Upper lobe of right lung (tissue), 1 donor: ENCODE data around the gene HES2. TPM values are rescaled to one million over a fixed set of nuclear protein-coding genes. Genes with fewer than 3 reads are reported as not detected.
"Not testable (repeated sequence)": the region's sequence is repeated elsewhere in the genome, so short reads cannot be mapped to it uniquely, and the experiment has no call there.

ENCODE experiments used
- ATAC-seq: fragments of 200-7000 bp; cut with Tn5 transposase; one replicate; pipeline ENCODE4 v1.9.1; 2020; ENCODE audit warnings: mild to moderate bottlenecking, moderate library complexity
- DNase-seq: peaks from one replicate; pipeline ENCODE4 v3.0.0-alpha.2; 2020
- H3K27ac ChIP-seq: fragments of 200-600 bp; one replicate; pipeline ENCODE4 v1.8.0; 2022
- H3K27me3 ChIP-seq: fragments of 200-600 bp; one replicate; pipeline ENCODE4 v1.8.0; 2022; ENCODE audit warnings: mild to moderate bottlenecking
- H3K36me3 ChIP-seq: fragments of 200-600 bp; one replicate; pipeline ENCODE4 v1.8.0; 2022
- H3K4me1 ChIP-seq: fragments of 200-600 bp; one replicate; pipeline ENCODE4 v1.8.0; 2022
- H3K4me3 ChIP-seq: fragments of 200-600 bp; one replicate; pipeline ENCODE4 v1.8.0; 2022; ENCODE audit warnings: mild to moderate bottlenecking
- H3K9me3 ChIP-seq: fragments of 200-600 bp; one replicate; pipeline ENCODE4 v1.8.0; 2022
- CTCF ChIP-seq: fragments of 200-600 bp; IDR thresholded peaks from one replicate; pipeline ENCODE4 v1.8.0; 2022; ENCODE audit warnings: antibody characterized with exemption
- intact Hi-C: fragments of 100-400 bp; cut with DNase I; formaldehyde crosslinking; loops from one replicate; pipeline ENCODE4 v1.11.0; 2022
- total RNA-seq: library from RNA; stranded (reverse); fragmentation: NEBNext Ultra II Directional; extraction: Animal tissue kit (Norgen Biotek cat#: 25700); gene quantifications from one replicate; pipeline ENCODE4 v1.2.1, GENCODE V29; 2021
- donor health status: DM: no; HTN: yes; CAD: no; lungs with severe emphysema.

The HES2 gene
- total RNA-seq, 1 donor from 2014 or later, result 5.7 TPM

GRCh38 chr1:6447818-6448748, 28.4 kb upstream of the HES2 start:
- ATAC-seq, result no peak

GRCh38 chr1:6447016-6447817, 27.5 kb upstream of the HES2 start:
- H3K9me3 ChIP-seq, result no peaks in the 10 kb centered on the region
- H3K27ac ChIP-seq, result no peak overlapping the region
- H3K4me3 ChIP-seq, result no peak overlapping the region
- H3K27me3 ChIP-seq, result peaks cover 57% of the 10 kb centered on the region
- ATAC-seq, result no peak
- no peaks in the 10 kb centered on the region for H3K4me1 ChIP-seq
- no peaks in the 10 kb centered on the region for H3K36me3 ChIP-seq
- DNase-seq, result no peak
- TF ChIP-seq CTCF, result no peak
- intact Hi-C loops, result no loop called here

More at GRCh38 chr1:6447818-6448748, 28.4 kb upstream of the HES2 start:
- Histone ChIP-seq H3K9me3 (no peaks in the 10 kb centered on the region), H3K36me3 (no peaks in the 10 kb centered on the region), H3K4me3 (no peak overlapping the region), H3K27ac (no peak overlapping the region), H3K4me1 (no peaks in the 10 kb centered on the region), H3K27me3 (peaks cover 66% of the 10 kb centered on the region)
- no peak for DNase-seq
- no peak for TF ChIP-seq CTCF
- intact Hi-C loops, result no loop called here

- ATAC-seq (no peak), DNase-seq (no peak)
- no peaks in the 10 kb centered on the region for H3K36me3 ChIP-seq
- H3K27ac ChIP-seq, result no peak overlapping the region
- H3K4me1 ChIP-seq, result no peaks in the 10 kb centered on the region
- intact Hi-C loops, result no loop called here
- TF ChIP-seq CTCF, result no peak
- no peak overlapping the region for H3K4me3 ChIP-seq
- peaks cover 54% of the 10 kb centered on the region for H3K27me3 ChIP-seq
- no peaks in the 10 kb centered on the region for H3K9me3 ChIP-seq
These were observed 26.9 kb upstream of the HES2 start for GRCh38 chr1:6446665-6447015.

- peaks cover 52% of the 10 kb centered on the region for H3K27me3 ChIP-seq
- DNase-seq, H3K27ac ChIP-seq, intact Hi-C loops, ATAC-seq, H3K9me3 ChIP-seq, H3K4me3 ChIP-seq, H3K4me1 ChIP-seq, H3K36me3 ChIP-seq: not testable (repeated sequence)
These were observed 26.2 kb upstream of the HES2 start for GRCh38 chr1:6445929-6446328.

- intact Hi-C loops, result no loop called here
- TF ChIP-seq CTCF, result peak; percentile 63
- H3K4me3 ChIP-seq, result no peak overlapping the region
- no peak overlapping the region for H3K27ac ChIP-seq
- DNase-seq (peak; percentile 82), ATAC-seq (peak; percentile 66)
- H3K36me3 ChIP-seq, result no peaks in the 10 kb centered on the region
- H3K9me3 ChIP-seq, result no peaks in the 10 kb centered on the region
- H3K27me3 ChIP-seq, result peaks cover 48% of the 10 kb centered on the region
- H3K4me1 ChIP-seq, result no peaks in the 10 kb centered on the region
These were observed 25.5 kb upstream of the HES2 start for GRCh38 chr1:6445062-6445763.
